MM.1S (cell line): ENCODE data around the gene NRTN.

Source experiments
- CTCF ChIP-seq: fragments of 300-600 bp; sonication (generic); IDR thresholded peaks from 2 replicates; pipeline ENCODE4 v1.5.1; 2016; ENCODE audit warnings: antibody characterized with exemption, low read length, mixed read lengths
- EZH2 ChIP-seq: fragments of 300-600 bp; sonication (generic); optimal IDR thresholded peaks from 2 replicates; pipeline ENCODE3; 2017; ENCODE audit warnings: low read depth, mild to moderate bottlenecking, antibody characterized with exemption, low read length, mixed read lengths
- EZH2phosphoT487 ChIP-seq: fragments of 300-600 bp; sonication (generic); IDR thresholded peaks from 2 replicates; pipeline ENCODE4 v1.6.1; 2018; ENCODE audit warnings: antibody characterized with exemption, low read length

DNA sequence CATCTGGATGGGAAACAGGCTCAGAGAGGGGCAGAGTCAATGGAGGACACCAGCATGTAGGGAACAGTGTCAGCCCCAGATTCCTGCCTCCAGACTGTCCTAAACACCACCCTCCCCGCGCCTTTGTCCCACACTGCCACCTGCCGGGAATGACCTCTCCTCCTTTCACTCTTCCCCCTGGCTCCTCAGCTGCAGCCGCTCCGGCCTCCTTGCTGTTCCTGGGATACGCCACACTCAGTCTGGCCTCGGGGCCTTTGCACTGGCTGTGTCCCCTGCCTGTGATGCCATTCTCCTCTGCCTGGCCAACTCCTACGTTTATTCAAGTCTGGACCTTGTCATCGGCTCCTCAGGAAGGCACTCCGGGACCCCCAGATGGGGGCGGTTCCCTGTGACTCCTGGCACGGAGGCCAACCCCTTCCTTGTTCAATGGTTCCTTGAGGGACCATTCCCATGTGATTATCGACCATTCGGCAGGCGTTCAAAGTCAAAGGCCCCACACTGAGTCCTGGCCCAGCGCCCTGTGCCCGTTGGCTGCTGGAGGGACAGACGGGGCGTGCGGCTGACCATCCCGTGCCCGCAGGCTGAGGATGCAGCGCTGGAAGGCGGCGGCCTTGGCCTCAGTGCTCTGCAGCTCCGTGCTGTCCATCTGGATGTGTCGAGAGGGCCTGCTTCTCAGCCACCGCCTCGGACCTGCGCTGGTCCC lies 18.9 kb downstream of the NRTN start:
- TF ChIP-seq CTCF (peak; percentile 32), EZH2phosphoT487 (no peak), EZH2 (no peak)
